ENCODE data around the gene FILIP1. TPM values are rescaled to one million over a fixed set of nuclear protein-coding genes. Genes with fewer than 3 reads are reported as not detected.

FILIP1 gene
- total and polyA plus RNA-seq, 2 of the 8 experiments (the other 6 are each of a cell fraction or from before 2014, with no cell fraction given) = 2.4 to 5.7 TPM

DNA sequence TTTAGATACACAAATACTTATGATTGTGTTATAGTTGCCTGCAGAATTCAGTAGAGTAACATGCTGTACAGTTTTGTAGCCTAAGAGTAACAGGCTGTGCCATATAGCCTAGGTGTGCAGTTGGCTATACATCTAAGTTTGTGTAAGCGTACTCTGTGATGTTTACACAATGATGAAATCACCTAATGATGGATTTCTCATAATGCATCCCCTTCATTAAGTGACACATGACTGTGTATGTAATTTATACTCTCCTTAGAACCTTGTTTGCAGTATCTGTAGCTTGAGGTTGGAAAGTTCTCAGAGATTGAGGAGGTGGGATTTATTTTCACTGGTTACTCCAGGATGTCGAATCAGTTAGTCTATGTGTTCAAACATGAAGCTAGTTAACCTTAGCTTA lies 142.0 kb downstream of the FILIP1 start:
- H3K27me3 ChIP-seq (replicated peaks in 1 of 4; ENCODE audit: control insufficient read depth in 3 of 4, extremely low read depth in 1 of 4, insufficient read depth in 3 of 4, low read length in 3 of 4) = no peaks in the 10 kb centered on the region
- H2AK5ac ChIP-seq (ENCODE audit: low read depth, low read length) = no peak overlapping the region
- H2BK20ac ChIP-seq (ENCODE audit: low read length) = peak overlapping the region; percentile 2; the same call in 1 of the 2 replicates
- H2BK12ac ChIP-seq (ENCODE audit: low read depth, low read length) = no peak overlapping the region
- no peak overlapping the region for H3K23ac ChIP-seq (ENCODE audit: insufficient read length)
- H3K4ac ChIP-seq (replicated peaks; ENCODE audit: insufficient read length, low read depth, low read length) = no peak overlapping the region
- WGBS, 2 experiments (ENCODE audit: extremely low coverage in 1 of 2, insufficient coverage in 1 of 2, insufficient read length in 1 of 2, insufficient replicate concordance in 2 of 2, low coverage in 1 of 2, low lambda C conversion rate in 2 of 2, missing lambda C conversion rate in 1 of 2) = 97% methylated on average over 2 of the region's 2 CpGs; no CpG with 5 or more reads in 1 of the 2 experiments
- H4K5ac ChIP-seq (ENCODE audit: insufficient read length, low read depth, low read length) = no peak overlapping the region
- no peaks in the 10 kb centered on the region for H3K79me1 ChIP-seq (ENCODE audit: low read depth, low read length)
- no peaks in the 10 kb centered on the region for H3K9me3 ChIP-seq (ENCODE audit: insufficient read depth in 2 of 2, low read depth in 1 of 2, low read length in 1 of 2)
- DNase-seq (ENCODE audit: low read depth in 1 of 2, low spot score in 2 of 2) = no peak
- H2BK15ac ChIP-seq (ENCODE audit: low read length) = 0 out of 2 replicates have a peak overlapping the region, but pooled peaks have one; percentile 53
- H3K79me2 ChIP-seq (ENCODE audit: control insufficient read depth in 1 of 2, insufficient read depth in 2 of 2, low read length in 2 of 2) = no peaks in the 10 kb centered on the region
- no peak overlapping the region for H3K27ac ChIP-seq (ENCODE audit: low read depth, low read length)
- FAIRE-seq = no peak
- H3K4me3 ChIP-seq (ENCODE audit: extremely low read depth in 1 of 4, insufficient read depth in 2 of 4, low read depth in 3 of 4, low read length in 4 of 4) = no peak overlapping the region
- peaks cover 0 to 6% (median 4%) of the 10 kb centered on the region in 4 experiments; a peak in 4 of 7 replicates for H3K4me1 ChIP-seq (replicated peaks in 1 of 4; ENCODE audit: control insufficient read depth in 3 of 4, insufficient read depth in 4 of 4, low read length in 3 of 4)
- no peak overlapping the region for H2BK5ac ChIP-seq (ENCODE audit: low read depth, low read length)
- peak overlapping the region; percentile 41 for H2BK120ac ChIP-seq (replicated peaks; ENCODE audit: low read depth, low read length)
- H4K91ac ChIP-seq (replicated peaks; ENCODE audit: insufficient read length, low read length) = no peak overlapping the region
- ChIA-PET POLR2A (ENCODE audit: partially characterized antibody) (interaction anchor here (0.8 to 1.4 kb wide), 2 partner anchors 17 to 46 kb away, joined by 3 to 4 read pairs; no protein-coding TSS in a partner anchor), CTCF (ENCODE audit: partially characterized antibody) (interaction anchor here (0.9 to 1.2 kb wide), 3 partner anchors 23 to 54 kb away, joined by 3 read pairs; no protein-coding TSS in a partner anchor)
- no peak overlapping the region for H4K8ac ChIP-seq (ENCODE audit: extremely low read depth, insufficient read depth, low read length)
- no peak overlapping the region for H3K9ac ChIP-seq (replicated peaks in 1 of 4; ENCODE audit: extremely low read depth in 1 of 4, low read depth in 3 of 4, low read length in 3 of 4)
- H2AFZ ChIP-seq (ENCODE audit: low read length) = no peak overlapping the region
- TF ChIP-seq GTF2F1 (IDR thresholded peaks at IDR 0.05; ENCODE audit: borderline replicate concordance, low read depth, low read length) (no peak), FOSL1 (IDR thresholded peaks at IDR 0.05; ENCODE audit: insufficient read depth, low read depth, low read length) (no peak), CBX5 (IDR thresholded peaks at IDR 0.05; ENCODE audit: low read depth, low read length) (no peak), TBP (IDR thresholded peaks at IDR 0.05; ENCODE audit: low read depth, low read length) (no peak), CHD1 (IDR thresholded peaks at IDR 0.05; ENCODE audit: low read depth, low read length) (no peak), RFX5 (IDR thresholded peaks at IDR 0.05; ENCODE audit: borderline replicate concordance, low read depth, low read length) (no peak)
- TF ChIP-seq, protein P1, sequence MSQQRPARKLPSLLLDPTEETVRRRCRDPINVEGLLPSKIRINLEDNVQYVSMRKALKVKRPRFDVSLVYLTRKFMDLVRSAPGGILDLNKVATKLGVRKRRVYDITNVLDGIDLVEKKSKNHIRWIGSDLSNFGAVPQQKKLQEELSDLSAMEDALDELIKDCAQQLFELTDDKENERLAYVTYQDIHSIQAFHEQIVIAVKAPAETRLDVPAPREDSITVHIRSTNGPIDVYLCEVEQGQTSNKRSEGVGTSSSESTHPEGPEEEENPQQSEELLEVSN (IDR thresholded peaks at IDR 0.05) = no peak
- TF ChIP-seq, protein P2, sequence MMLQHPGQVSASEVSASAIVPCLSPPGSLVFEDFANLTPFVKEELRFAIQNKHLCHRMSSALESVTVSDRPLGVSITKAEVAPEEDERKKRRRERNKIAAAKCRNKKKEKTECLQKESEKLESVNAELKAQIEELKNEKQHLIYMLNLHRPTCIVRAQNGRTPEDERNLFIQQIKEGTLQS (IDR thresholded peaks at IDR 0.05; ENCODE audit: insufficient read depth, low read depth, low read length) = no peak
- no peak overlapping the region for H3K4me2 ChIP-seq (ENCODE audit: insufficient read depth in 1 of 2, low read depth in 2 of 2, low read length in 2 of 2)
- no peak overlapping the region for H3K14ac ChIP-seq (ENCODE audit: insufficient read length)
- H4K20me1 ChIP-seq (replicated peaks in 1 of 2; ENCODE audit: control insufficient read depth in 1 of 2, insufficient read depth in 2 of 2, low read length in 2 of 2) = no peaks in the 10 kb centered on the region
- H3K36me3 ChIP-seq (ENCODE audit: control insufficient read depth in 2 of 4, insufficient read depth in 4 of 4, low read length in 3 of 4) = no peaks in the 10 kb centered on the region
- no peak overlapping the region for H3K18ac ChIP-seq (ENCODE audit: extremely low read depth, low read length)
- peaks cover 6% of the 10 kb centered on the region; the same call in 1 of the 2 replicates for H3K23me2 ChIP-seq (ENCODE audit: low read depth, low read length)
- H3K56ac ChIP-seq (replicated peaks; ENCODE audit: insufficient read length, low read depth, low read length) = no peak overlapping the region

Data from H1 (cell line).